ENCODE results near the gene CLEC5A. TPM values are rescaled to one million over a fixed set of nuclear protein-coding genes. Genes with fewer than 3 reads are reported as not detected.

Gene CLEC5A
- total RNA-seq, 1 experiment from 2014 or later: not detected

DNA sequence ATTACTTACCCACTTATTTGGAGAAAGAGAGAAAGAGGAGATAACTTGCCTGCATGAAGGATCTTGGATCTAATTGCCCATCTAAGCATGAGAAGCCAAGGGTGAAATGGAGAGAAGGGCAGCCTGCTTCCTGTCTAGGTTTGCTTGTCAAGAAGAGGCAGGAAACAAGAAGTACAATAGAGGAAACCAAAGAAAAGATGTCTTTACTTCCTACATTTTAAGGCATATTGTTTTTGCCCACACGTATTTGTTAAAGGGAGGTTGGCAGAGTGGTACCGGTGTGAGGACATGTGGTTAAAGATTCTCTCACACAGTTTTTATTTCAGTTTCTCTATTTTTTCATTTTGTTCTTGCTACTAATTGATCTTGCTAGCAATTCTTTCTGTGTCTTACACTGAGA lies 32.8 kb upstream of the CLEC5A start:
- no peak overlapping the region for H3K27ac Mint-ChIP-seq (ENCODE audit: unreplicated experiment)
- H3K36me3 Mint-ChIP-seq (ENCODE audit: insufficient read depth, unreplicated experiment): no peaks in the 10 kb centered on the region
- BruUV-seq (replicated peaks): no TSS peak
- no peaks in the 10 kb centered on the region for H3K27me3 Mint-ChIP-seq (ENCODE audit: unreplicated experiment)
- no peak for DNase-seq
- H3K9me3 Mint-ChIP-seq (ENCODE audit: low read depth, unreplicated experiment): no peaks in the 10 kb centered on the region
- TF ChIP-seq, protein P1, sequence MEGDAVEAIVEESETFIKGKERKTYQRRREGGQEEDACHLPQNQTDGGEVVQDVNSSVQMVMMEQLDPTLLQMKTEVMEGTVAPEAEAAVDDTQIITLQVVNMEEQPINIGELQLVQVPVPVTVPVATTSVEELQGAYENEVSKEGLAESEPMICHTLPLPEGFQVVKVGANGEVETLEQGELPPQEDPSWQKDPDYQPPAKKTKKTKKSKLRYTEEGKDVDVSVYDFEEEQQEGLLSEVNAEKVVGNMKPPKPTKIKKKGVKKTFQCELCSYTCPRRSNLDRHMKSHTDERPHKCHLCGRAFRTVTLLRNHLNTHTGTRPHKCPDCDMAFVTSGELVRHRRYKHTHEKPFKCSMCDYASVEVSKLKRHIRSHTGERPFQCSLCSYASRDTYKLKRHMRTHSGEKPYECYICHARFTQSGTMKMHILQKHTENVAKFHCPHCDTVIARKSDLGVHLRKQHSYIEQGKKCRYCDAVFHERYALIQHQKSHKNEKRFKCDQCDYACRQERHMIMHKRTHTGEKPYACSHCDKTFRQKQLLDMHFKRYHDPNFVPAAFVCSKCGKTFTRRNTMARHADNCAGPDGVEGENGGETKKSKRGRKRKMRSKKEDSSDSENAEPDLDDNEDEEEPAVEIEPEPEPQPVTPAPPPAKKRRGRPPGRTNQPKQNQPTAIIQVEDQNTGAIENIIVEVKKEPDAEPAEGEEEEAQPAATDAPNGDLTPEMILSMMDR (IDR thresholded peaks at IDR 0.05; ENCODE audit: unreplicated experiment): no peak
- CTCF ChIA-PET: no interaction called here
- peaks cover 10% of the 10 kb centered on the region for H3K4me1 Mint-ChIP-seq (ENCODE audit: low read depth, unreplicated experiment)
- intact Hi-C loops (cut with micrococcal nuclease; ENCODE audit: unreplicated experiment): loop anchor here (5.0 kb wide), 4 partner anchors 133 to 503 kb away; partner anchors contain the start of gene MGAM2
- H3K4me3 Mint-ChIP-seq (ENCODE audit: low read depth, unreplicated experiment): no peak overlapping the region

DNA sequence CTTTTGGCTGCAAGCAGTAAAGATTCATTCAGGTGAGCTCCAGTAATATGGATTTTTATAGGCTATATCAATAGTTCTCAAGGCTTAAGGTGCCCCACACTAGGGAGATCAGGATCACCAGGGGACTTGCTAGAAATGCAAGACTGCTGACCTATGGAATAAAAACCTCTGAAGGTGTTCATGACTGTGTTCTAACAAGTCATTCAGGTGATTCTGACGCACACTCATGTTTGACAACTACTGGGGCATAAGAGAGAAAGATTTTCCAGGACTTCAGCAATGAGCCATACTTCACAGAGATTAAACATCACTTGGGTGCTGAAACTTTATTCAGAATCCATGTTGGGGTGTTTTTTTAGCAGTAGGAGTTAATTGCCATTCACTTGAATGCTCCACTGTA lies 31.6 kb upstream of the CLEC5A start:
- H3K36me3 Mint-ChIP-seq (ENCODE audit: insufficient read depth, unreplicated experiment): no peaks in the 10 kb centered on the region
- TF ChIP-seq, protein P1 (IDR thresholded peaks at IDR 0.05; ENCODE audit: unreplicated experiment): no peak
- H3K4me3 Mint-ChIP-seq (ENCODE audit: low read depth, unreplicated experiment): no peak overlapping the region
- no peak for DNase-seq
- BruUV-seq (replicated peaks): no TSS peak
- CTCF ChIA-PET: no interaction called here
- intact Hi-C loops (cut with micrococcal nuclease; ENCODE audit: unreplicated experiment): loop anchor here (5.0 kb wide), 4 partner anchors 134 to 504 kb away; partner anchors contain the start of gene MGAM2
- peaks cover 2% of the 10 kb centered on the region for H3K27me3 Mint-ChIP-seq (ENCODE audit: unreplicated experiment)
- H3K9me3 Mint-ChIP-seq (ENCODE audit: low read depth, unreplicated experiment): no peaks in the 10 kb centered on the region
- H3K4me1 Mint-ChIP-seq (ENCODE audit: low read depth, unreplicated experiment): peaks cover 10% of the 10 kb centered on the region
- no peak overlapping the region for H3K27ac Mint-ChIP-seq (ENCODE audit: unreplicated experiment)

DNA sequence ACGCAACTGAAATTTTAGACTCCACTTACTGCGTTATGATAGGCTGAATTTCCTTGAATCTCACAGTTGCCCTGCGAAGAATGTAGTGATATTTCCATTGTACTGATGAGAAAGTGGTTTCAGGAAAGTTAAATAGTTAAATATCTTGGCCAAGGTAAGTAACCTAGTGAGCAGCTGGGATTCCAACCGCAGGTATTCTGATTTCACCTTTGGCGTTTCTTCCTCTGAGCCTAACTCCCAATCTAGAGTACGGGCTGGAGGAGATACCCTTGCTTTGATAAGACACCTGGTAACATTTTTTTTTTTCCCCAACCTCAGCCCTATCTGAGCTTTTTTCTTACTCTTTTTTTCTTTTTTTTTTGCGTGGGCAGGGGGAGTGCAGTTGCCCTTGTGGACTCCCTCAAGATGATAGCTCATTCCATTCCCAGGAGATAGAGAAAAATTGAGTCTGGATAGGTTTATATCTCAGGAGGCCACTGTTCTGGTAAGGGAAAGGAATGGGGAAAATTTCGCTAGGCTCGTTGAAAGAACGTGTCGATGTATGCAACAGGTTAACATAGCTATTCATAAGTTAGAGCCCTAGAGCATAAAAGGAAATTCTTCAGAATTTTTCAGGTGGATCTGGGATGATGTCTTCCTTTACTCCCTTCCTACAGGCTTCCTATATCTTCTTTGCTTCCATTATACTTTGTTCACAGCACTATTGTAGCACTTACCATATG lies 29.9 kb upstream of the CLEC5A start:
- H3K9me3 Mint-ChIP-seq (ENCODE audit: low read depth, unreplicated experiment): no peaks in the 10 kb centered on the region
- no peak for DNase-seq

DNA sequence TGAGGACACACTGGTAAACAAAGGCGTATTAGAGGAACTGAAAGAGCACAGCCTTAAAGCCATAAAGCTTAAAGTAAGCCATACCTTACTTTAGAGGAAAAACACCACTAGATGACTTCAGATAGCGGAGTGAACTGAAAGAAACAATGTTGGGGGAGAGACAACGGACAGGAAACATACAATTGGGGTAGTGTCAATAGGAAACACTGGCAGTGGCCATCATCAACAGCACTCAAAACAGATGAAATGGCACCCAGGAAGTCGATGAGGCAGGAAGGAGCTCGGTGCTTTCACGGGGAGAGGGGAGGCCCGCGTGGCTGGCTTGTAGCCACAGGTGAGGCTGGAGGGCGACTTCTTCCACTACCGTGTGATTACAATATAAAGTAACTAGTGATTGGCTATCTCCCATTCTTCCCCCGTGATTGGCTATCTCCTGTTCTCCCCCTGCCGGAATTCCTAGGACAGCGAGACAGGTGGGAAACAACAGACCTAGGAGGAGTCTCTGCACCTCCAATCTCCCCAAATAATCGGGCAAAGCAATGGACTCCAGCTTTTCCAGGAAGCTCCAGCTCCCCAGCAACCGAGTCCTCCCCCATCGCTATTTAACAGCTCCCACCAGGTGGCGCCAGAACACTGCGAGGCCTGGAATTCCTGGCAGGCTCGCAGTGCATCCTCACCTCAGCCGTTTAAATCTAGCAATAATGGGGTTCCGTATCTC lies 29.2 kb upstream of the CLEC5A start:
- intact Hi-C loops (cut with micrococcal nuclease; ENCODE audit: unreplicated experiment): loop anchor here (1.0 to 5.0 kb wide), 7 partner anchors 55 to 506 kb away; partner anchors contain the start of gene MGAM2
- peaks cover 10% of the 10 kb centered on the region for H3K4me1 Mint-ChIP-seq (ENCODE audit: low read depth, unreplicated experiment)
- TF ChIP-seq, protein P1 (IDR thresholded peaks at IDR 0.05; ENCODE audit: unreplicated experiment): peak; percentile 91
- DNase-seq: peak; percentile 90
- BruUV-seq (replicated peaks): no TSS peak
- no peaks in the 10 kb centered on the region for H3K9me3 Mint-ChIP-seq (ENCODE audit: low read depth, unreplicated experiment)
- no peaks in the 10 kb centered on the region for H3K36me3 Mint-ChIP-seq (ENCODE audit: insufficient read depth, unreplicated experiment)
- CTCF ChIA-PET: interaction anchor here (0.5 to 2.1 kb wide), 23 partner anchors 9 to 963 kb away, joined by 3 to 8 read pairs (median 3); partner anchors contain the start of genes LLCFC1 and SSBP1
- peak overlapping the region; percentile 43 for H3K27ac Mint-ChIP-seq (ENCODE audit: unreplicated experiment)
- peak overlapping the region; percentile 64 for H3K4me3 Mint-ChIP-seq (ENCODE audit: low read depth, unreplicated experiment)
- H3K27me3 Mint-ChIP-seq (ENCODE audit: unreplicated experiment): peaks cover 15% of the 10 kb centered on the region

More for the DNA sequence above, 29.9 kb upstream of the CLEC5A start:
- H3K27me3 Mint-ChIP-seq (ENCODE audit: unreplicated experiment): peaks cover 15% of the 10 kb centered on the region
- CTCF ChIA-PET: interaction anchor here (0.7 to 2.1 kb wide), 19 partner anchors 16 to 506 kb away, joined by 3 to 8 read pairs (median 4); no protein-coding TSS in a partner anchor
- H3K36me3 Mint-ChIP-seq (ENCODE audit: insufficient read depth, unreplicated experiment): no peaks in the 10 kb centered on the region
- H3K27ac Mint-ChIP-seq (ENCODE audit: unreplicated experiment): peak overlapping the region; percentile 43
- TF ChIP-seq, protein P1 (IDR thresholded peaks at IDR 0.05; ENCODE audit: unreplicated experiment): no peak
- H3K4me1 Mint-ChIP-seq (ENCODE audit: low read depth, unreplicated experiment): peaks cover 10% of the 10 kb centered on the region
- BruUV-seq (replicated peaks): no TSS peak
- intact Hi-C loops (cut with micrococcal nuclease; ENCODE audit: unreplicated experiment): loop anchor here (1.0 to 5.0 kb wide), 7 partner anchors 54 to 506 kb away; partner anchors contain the start of gene MGAM2
- peak overlapping the region; percentile 64 for H3K4me3 Mint-ChIP-seq (ENCODE audit: low read depth, unreplicated experiment)
